Measurements from ENCODE around the gene ABCG5. TPM values are rescaled to one million over a fixed set of nuclear protein-coding genes. Genes with fewer than 3 reads are reported as not detected.
A peak's percentile ranks its signal among the peaks of the same experiment; 100 is the strongest.

ABCG5 gene
- total RNA-seq, 1 donor from 2014 or later = not detected

GRCh38 chr2:43837033-43837432 is 1.6 kb downstream of the ABCG5 start:
- Mint-ChIP-seq H3K4me1 (ENCODE audit: low read depth, unreplicated experiment) (no peaks in the 10 kb centered on the region), H3K4me3 (ENCODE audit: unreplicated experiment) (no peak overlapping the region), H3K36me3 (ENCODE audit: unreplicated experiment) (no peaks in the 10 kb centered on the region), H3K9me3 (ENCODE audit: unreplicated experiment) (no peaks in the 10 kb centered on the region), H3K27me3 (ENCODE audit: unreplicated experiment) (no peaks in the 10 kb centered on the region), H3K27ac (ENCODE audit: unreplicated experiment) (no peak overlapping the region)
- no peak for DNase-seq
- no peak for TF ChIP-seq CTCF (IDR thresholded peaks at IDR 0.05; ENCODE audit: partially characterized antibody, unreplicated experiment)

GRCh38 chr2:43832457-43832856 is 6.2 kb downstream of the ABCG5 start:
- peaks cover 5% of the 10 kb centered on the region for H3K27me3 Mint-ChIP-seq (ENCODE audit: unreplicated experiment)
- peaks cover 3% of the 10 kb centered on the region for H3K4me1 Mint-ChIP-seq (ENCODE audit: low read depth, unreplicated experiment)
- TF ChIP-seq CTCF (IDR thresholded peaks at IDR 0.05; ENCODE audit: partially characterized antibody, unreplicated experiment) = no peak
- H3K9me3 Mint-ChIP-seq (ENCODE audit: unreplicated experiment) = peaks cover 2% of the 10 kb centered on the region
- no peak overlapping the region for H3K27ac Mint-ChIP-seq (ENCODE audit: unreplicated experiment)
- DNase-seq = no peak
- no peaks in the 10 kb centered on the region for H3K36me3 Mint-ChIP-seq (ENCODE audit: unreplicated experiment)
- no peak overlapping the region for H3K4me3 Mint-ChIP-seq (ENCODE audit: unreplicated experiment)

GRCh38 chr2:43831543-43832294 is 6.9 kb downstream of the ABCG5 start:
- Mint-ChIP-seq H3K27me3 (ENCODE audit: unreplicated experiment) (peaks cover 5% of the 10 kb centered on the region), H3K36me3 (ENCODE audit: unreplicated experiment) (no peaks in the 10 kb centered on the region), H3K4me1 (ENCODE audit: low read depth, unreplicated experiment) (peaks cover 3% of the 10 kb centered on the region), H3K9me3 (ENCODE audit: unreplicated experiment) (peaks cover 2% of the 10 kb centered on the region), H3K27ac (ENCODE audit: unreplicated experiment) (no peak overlapping the region), H3K4me3 (ENCODE audit: unreplicated experiment) (peak overlapping the region; percentile 91)
- no peak for TF ChIP-seq CTCF (IDR thresholded peaks at IDR 0.05; ENCODE audit: partially characterized antibody, unreplicated experiment)
- peak; percentile 47 for DNase-seq

GRCh38 chr2:43826305-43827250 is 12.1 kb downstream of the ABCG5 start:
- peaks cover 2% of the 10 kb centered on the region for H3K9me3 Mint-ChIP-seq (ENCODE audit: unreplicated experiment)
- H3K27me3 Mint-ChIP-seq (ENCODE audit: unreplicated experiment) = peaks cover 11% of the 10 kb centered on the region
- no peak for TF ChIP-seq CTCF (IDR thresholded peaks at IDR 0.05; ENCODE audit: partially characterized antibody, unreplicated experiment)
- no peak for DNase-seq
- no peaks in the 10 kb centered on the region for H3K36me3 Mint-ChIP-seq (ENCODE audit: unreplicated experiment)
- peaks cover 3% of the 10 kb centered on the region for H3K4me1 Mint-ChIP-seq (ENCODE audit: low read depth, unreplicated experiment)
- no peak overlapping the region for H3K4me3 Mint-ChIP-seq (ENCODE audit: unreplicated experiment)
- H3K27ac Mint-ChIP-seq (ENCODE audit: unreplicated experiment) = no peak overlapping the region

Measured in glutamatergic neuron (in vitro differentiated cells).